GM19455 (cell line): ENCODE results near the gene PABPC1L.
A peak's percentile ranks its signal among the peaks of the same experiment; 100 is the strongest.

Experiments used
- ATAC-seq: cut with Tn5 transposase; IDR thresholded peaks from one replicate; pipeline ENCODE4 v1.9.1; 2021; ENCODE audit not compliant: unreplicated experiment

The PABPC1L gene

GRCh38 chr20:44966030-44966961 lies 56.4 kb downstream of the PABPC1L start, which contains the start of gene STK4:
TSS of gene STK4 (plus strand) at chr20:44966512. CDS start at chr20:44966569, 57 bp downstream.
- ATAC-seq = peak; percentile 74

GRCh38 chr20:44967207-44967807 lies 57.4 kb downstream of the PABPC1L start:
- ATAC-seq = no peak

- ATAC-seq = no peak
Measured at GRCh38 chr20:44969300-44969894, 59.5 kb downstream of the PABPC1L start.

- no peak for ATAC-seq
Measured at GRCh38 chr20:44970243-44970757, 60.4 kb downstream of the PABPC1L start.

GRCh38 chr20:44973053-44973452 lies 63.2 kb downstream of the PABPC1L start:
- ATAC-seq = no peak

- ATAC-seq = no peak
Measured at GRCh38 chr20:44976698-44977097, 66.8 kb downstream of the PABPC1L start.

- peak; percentile 76 for ATAC-seq
Measured at GRCh38 chr20:44979090-44979621, 69.3 kb downstream of the PABPC1L start.

GRCh38 chr20:44981736-44982406 lies 72.0 kb downstream of the PABPC1L start:
- ATAC-seq = no peak

- no peak for ATAC-seq
Measured at GRCh38 chr20:44983093-44983674, 73.3 kb downstream of the PABPC1L start.

- no peak for ATAC-seq
Measured at GRCh38 chr20:44988631-44989171, 78.8 kb downstream of the PABPC1L start.
